Right atrium auricular region (tissue), 2 donors: ENCODE data around the gene NCEH1. TPM values are rescaled to one million over a fixed set of nuclear protein-coding genes. Genes with fewer than 3 reads are reported as not detected.
A peak's percentile ranks its signal among the peaks of the same experiment; 100 is the strongest.
"Not testable (repeated sequence)": the region's sequence is repeated elsewhere in the genome, so short reads cannot be mapped to it uniquely, and the experiment has no call there.

Experiments used
- DNase-seq: peaks from one replicate; pipeline ENCODE4 v3.0.0-alpha.2; 2019; ENCODE audit warnings: low spot score
- H3K27ac ChIP-seq, 2 donors: fragments of 200-600 bp; sonication (generic); 1 replicate in 1 of 2; 2 replicates in 1 of 2; pipeline ENCODE4 v1.5.1; 2016 to 2019
- H3K27me3 ChIP-seq, 2 donors: fragments of 200-600 bp; sonication (generic); one replicate each; pipeline versions ENCODE4 v1.5.1 to v1.6.0; 2017 to 2019
- H3K36me3 ChIP-seq: fragments of 200-600 bp; sonication (generic); one replicate; pipeline ENCODE4 v1.5.1; 2016
- H3K4me1 ChIP-seq, 2 donors: fragments of 200-600 bp; sonication (generic); one replicate each; pipeline versions ENCODE4 v1.5.1 to v1.6.0; 2017 to 2019
- H3K4me3 ChIP-seq, 2 donors: fragments of 200-600 bp; sonication (generic); 1 replicate in 1 of 2; 2 replicates in 1 of 2; pipeline ENCODE4 v1.5.1; 2017 to 2019; ENCODE audit warnings: mild to moderate bottlenecking in 1 of 2, moderate library complexity in 1 of 2
- H3K9me3 ChIP-seq, 2 donors: fragments of 200-600 bp; sonication (generic); one replicate each; pipeline ENCODE4 v1.5.1; 2019
- total RNA-seq, 2 donors: library from RNA; depleted of rRNA; stranded (reverse); fragments of >200 nt; gene quantifications; one replicate each; pipeline ENCODE4 v1.1.0, GENCODE V29; 2016
- TF ChIP-seq, protein P1 (sequence below), 2 donors: fragments of 200-600 bp; sonication (generic); IDR thresholded peaks; one replicate each; pipeline ENCODE4 v1.5.1; 2019; ENCODE audit warnings: antibody characterized with exemption in 2 of 2

NCEH1 gene
- total RNA-seq, 2 donors from 2014 or later, result 14.3 to 21.1 TPM

- Histone ChIP-seq H3K4me3 (peak overlapping the region; percentile 52 to 78), H3K27ac (peak overlapping the region; percentile 91 to 93), H3K4me1 (peaks cover 0 to 34% of the 10 kb centered on the region in 2 donors), H3K36me3 (no peaks in the 10 kb centered on the region), H3K27me3 (no peaks in the 10 kb centered on the region), H3K9me3 (no peaks in the 10 kb centered on the region)
- DNase-seq, result no peak
- TF ChIP-seq, protein P1, sequence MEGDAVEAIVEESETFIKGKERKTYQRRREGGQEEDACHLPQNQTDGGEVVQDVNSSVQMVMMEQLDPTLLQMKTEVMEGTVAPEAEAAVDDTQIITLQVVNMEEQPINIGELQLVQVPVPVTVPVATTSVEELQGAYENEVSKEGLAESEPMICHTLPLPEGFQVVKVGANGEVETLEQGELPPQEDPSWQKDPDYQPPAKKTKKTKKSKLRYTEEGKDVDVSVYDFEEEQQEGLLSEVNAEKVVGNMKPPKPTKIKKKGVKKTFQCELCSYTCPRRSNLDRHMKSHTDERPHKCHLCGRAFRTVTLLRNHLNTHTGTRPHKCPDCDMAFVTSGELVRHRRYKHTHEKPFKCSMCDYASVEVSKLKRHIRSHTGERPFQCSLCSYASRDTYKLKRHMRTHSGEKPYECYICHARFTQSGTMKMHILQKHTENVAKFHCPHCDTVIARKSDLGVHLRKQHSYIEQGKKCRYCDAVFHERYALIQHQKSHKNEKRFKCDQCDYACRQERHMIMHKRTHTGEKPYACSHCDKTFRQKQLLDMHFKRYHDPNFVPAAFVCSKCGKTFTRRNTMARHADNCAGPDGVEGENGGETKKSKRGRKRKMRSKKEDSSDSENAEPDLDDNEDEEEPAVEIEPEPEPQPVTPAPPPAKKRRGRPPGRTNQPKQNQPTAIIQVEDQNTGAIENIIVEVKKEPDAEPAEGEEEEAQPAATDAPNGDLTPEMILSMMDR (IDR thresholded peaks at IDR 0.05), result no peak
These were observed 1.7 kb downstream of the NCEH1 start for GRCh38 chr3:172708921-172709773.

GRCh38 chr3:172707967-172708366, 2.9 kb downstream of the NCEH1 start:
- DNase-seq, result no peak
- Histone ChIP-seq H3K4me3 (no peak overlapping the region), H3K36me3 (no peaks in the 10 kb centered on the region), H3K9me3 (no peaks in the 10 kb centered on the region), H3K4me1 (peaks cover 0 to 36% of the 10 kb centered on the region in 2 donors), H3K27ac (no peak overlapping the region), H3K27me3 (no peaks in the 10 kb centered on the region)
- TF ChIP-seq, protein P1 (IDR thresholded peaks at IDR 0.05), result no peak

- no peak for DNase-seq
- TF ChIP-seq, protein P1 (IDR thresholded peaks at IDR 0.05), result no peak
- no peak overlapping the region for H3K27ac ChIP-seq
- peaks cover 0 to 39% of the 10 kb centered on the region in 2 donors for H3K4me1 ChIP-seq
- no peaks in the 10 kb centered on the region for H3K9me3 ChIP-seq
- no peaks in the 10 kb centered on the region for H3K36me3 ChIP-seq
- H3K4me3 ChIP-seq, result no peak overlapping the region
- H3K27me3 ChIP-seq, result no peaks in the 10 kb centered on the region
These were observed 3.8 kb downstream of the NCEH1 start for GRCh38 chr3:172707030-172707429.

GRCh38 chr3:172705170-172705569, 5.7 kb downstream of the NCEH1 start:
- H3K27ac ChIP-seq, result no peak overlapping the region
- peaks cover 0 to 35% of the 10 kb centered on the region in 2 donors for H3K4me1 ChIP-seq
- TF ChIP-seq, protein P1 (IDR thresholded peaks at IDR 0.05), result no peak
- DNase-seq, result no peak
- no peaks in the 10 kb centered on the region for H3K9me3 ChIP-seq
- H3K36me3 ChIP-seq, result no peaks in the 10 kb centered on the region
- no peaks in the 10 kb centered on the region for H3K27me3 ChIP-seq
- no peak overlapping the region for H3K4me3 ChIP-seq

DNA sequence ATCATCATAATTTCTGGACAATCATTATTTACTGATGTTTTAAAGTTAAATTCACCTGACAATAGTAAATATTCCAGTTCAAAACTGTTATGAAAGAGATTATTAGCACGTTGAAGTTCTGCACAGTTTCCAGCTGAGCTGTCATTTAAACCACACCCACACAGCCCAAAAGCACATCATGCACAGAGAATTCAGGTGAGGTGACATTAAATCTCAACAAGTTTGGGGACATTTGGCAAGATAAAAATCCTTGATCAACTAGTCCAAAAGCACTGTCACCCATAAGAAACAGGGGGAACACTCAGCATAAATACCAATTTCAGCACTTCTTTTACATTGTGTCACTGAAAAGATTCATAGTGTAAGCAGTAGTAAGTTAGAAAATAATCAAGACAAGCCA, 6.9 kb downstream of the NCEH1 start:
- Histone ChIP-seq H3K27ac (no peak overlapping the region), H3K36me3 (no peaks in the 10 kb centered on the region), H3K27me3 (no peaks in the 10 kb centered on the region), H3K9me3 (no peaks in the 10 kb centered on the region), H3K4me1 (peaks cover 0 to 35% of the 10 kb centered on the region in 2 donors), H3K4me3 (no peak overlapping the region)
- TF ChIP-seq, protein P1 (IDR thresholded peaks at IDR 0.05), result no peak
- DNase-seq, result no peak

GRCh38 chr3:172702731-172703130, 8.1 kb downstream of the NCEH1 start:
- not testable (repeated sequence) for H3K4me3 ChIP-seq, H3K27me3 ChIP-seq, H3K36me3 ChIP-seq, DNase-seq, H3K9me3 ChIP-seq, H3K27ac ChIP-seq
- H3K4me1 ChIP-seq, result peaks cover 0 to 33% of the 10 kb centered on the region in 2 donors
